Activated naive CD8-positive, alpha-beta T cell treated with anti-CD3 and anti-CD28 coated beads for 36 hours (primary cell): ENCODE measurements around the gene HCRTR1. TPM values are rescaled to one million over a fixed set of nuclear protein-coding genes. Genes with fewer than 3 reads are reported as not detected.
A peak's percentile ranks its signal among the peaks of the same experiment; 100 is the strongest.

ENCODE experiments used
- DNase-seq: peaks from one replicate; pipeline ENCODE4 v3.0.0; 2021
- H3K27ac Mint-ChIP-seq: one replicate; pipeline ENCODE4 v1.8.0; 2022; ENCODE audit warnings: mild to moderate bottlenecking, moderate library complexity, mixed read lengths
- H3K27me3 Mint-ChIP-seq: one replicate; pipeline ENCODE4 v1.8.0; 2022; ENCODE audit warnings: mild to moderate bottlenecking, mixed read lengths
- H3K36me3 Mint-ChIP-seq: one replicate; pipeline ENCODE4 v1.8.0; 2021; ENCODE audit warnings: mild to moderate bottlenecking, mixed read lengths
- H3K4me1 Mint-ChIP-seq: one replicate; pipeline ENCODE4 v1.8.0; 2021; ENCODE audit warnings: mixed read lengths
- H3K4me3 Mint-ChIP-seq: one replicate; pipeline ENCODE4 v1.8.0; 2022; ENCODE audit warnings: mild to moderate bottlenecking, moderate library complexity, mixed read lengths
- H3K9me3 Mint-ChIP-seq: one replicate; pipeline ENCODE4 v1.8.0; 2022; ENCODE audit warnings: mixed read lengths
- total RNA-seq, 2 experiments: library from RNA; stranded (reverse); gene quantifications; one replicate each; pipeline ENCODE4 v1.2.3, GENCODE V29; 2021

Gene HCRTR1
- not detected for total RNA-seq

DNA sequence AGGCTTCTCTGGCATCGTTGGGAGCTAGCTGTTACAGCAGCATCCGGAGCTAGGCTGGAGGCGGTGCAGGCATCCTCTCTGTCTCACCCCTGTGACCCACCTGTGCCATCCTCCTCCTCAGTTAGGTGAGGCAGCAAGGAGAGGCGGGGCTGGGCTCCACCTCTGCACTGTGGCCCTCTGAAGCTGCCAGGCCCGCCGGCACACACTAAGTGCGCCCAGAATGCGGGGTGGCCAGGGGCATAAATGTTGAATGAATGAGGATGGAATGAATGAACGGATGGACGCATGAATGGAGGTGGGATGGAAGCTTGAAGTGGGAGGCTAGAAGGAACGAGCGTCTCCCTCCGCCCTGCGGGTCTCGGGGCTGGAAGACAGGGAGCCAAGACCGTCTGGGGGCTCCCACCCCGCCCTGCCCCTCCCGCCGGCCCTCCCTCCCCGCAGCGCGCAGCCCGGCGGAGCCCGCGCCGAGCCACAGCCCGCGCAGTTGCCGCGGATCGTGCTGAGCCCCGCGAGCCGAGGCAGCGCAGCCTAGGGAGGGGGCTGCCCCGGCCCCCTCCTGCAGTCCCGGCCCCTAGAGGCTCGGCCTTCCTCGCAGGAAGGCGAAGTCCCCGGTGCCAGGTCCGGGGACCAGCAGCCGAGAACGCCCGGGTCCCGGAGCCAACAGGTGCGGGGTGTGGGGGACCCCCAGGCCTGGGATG, at the start of gene HCRTR1:
Gene HCRTR1, plus strand, starts transcription at position 472 of the 698 bp plus-strand sequence. CDS start 1,504 bp downstream, outside the sequence.
- peaks cover 2% of the 10 kb centered on the region for H3K4me1 Mint-ChIP-seq
- no peaks in the 10 kb centered on the region for H3K36me3 Mint-ChIP-seq
- peak within 1 kb of the TSS; percentile 62 for H3K4me3 Mint-ChIP-seq
- peaks cover 33% of the 10 kb centered on the region for H3K27me3 Mint-ChIP-seq
- no peak within 1 kb of the TSS for H3K27ac Mint-ChIP-seq
- H3K9me3 Mint-ChIP-seq = no peaks in the 10 kb centered on the region
- DNase-seq = no peak

DNA sequence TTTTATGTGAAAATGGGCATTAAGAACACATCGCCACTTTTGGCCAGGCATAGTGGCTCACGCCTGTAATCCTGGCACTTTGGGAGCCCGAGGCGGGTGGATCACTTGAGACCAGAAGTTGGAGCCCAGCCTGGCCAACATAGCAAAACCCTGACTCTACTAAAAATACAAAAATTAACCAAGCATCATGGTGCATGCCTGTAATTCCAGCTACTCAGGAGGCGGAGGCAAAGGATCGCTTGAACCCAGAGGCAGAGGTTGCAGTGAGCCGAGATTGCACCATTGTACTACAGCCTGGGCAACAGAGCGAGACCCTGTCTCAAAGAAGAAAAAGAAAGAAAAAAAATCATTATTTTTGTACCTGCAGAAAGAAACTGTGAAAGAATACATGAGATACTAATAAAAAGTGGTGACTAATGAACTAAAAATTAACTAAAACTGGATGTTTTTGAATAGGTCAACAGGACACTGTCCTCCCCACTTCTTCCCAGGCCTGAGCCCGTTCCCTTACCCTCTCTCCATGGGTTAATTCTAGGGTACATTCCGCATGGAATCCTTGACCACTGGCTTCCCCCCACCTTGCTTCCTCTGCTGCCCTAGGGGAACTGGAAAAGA, 49.4 kb upstream of the HCRTR1 start:
- Mint-ChIP-seq H3K4me1 (no peaks in the 10 kb centered on the region), H3K27ac (no peak overlapping the region), H3K36me3 (no peaks in the 10 kb centered on the region), H3K4me3 (no peak overlapping the region), H3K9me3 (no peaks in the 10 kb centered on the region), H3K27me3 (peaks cover 10% of the 10 kb centered on the region)
- DNase-seq = no peak

DNA sequence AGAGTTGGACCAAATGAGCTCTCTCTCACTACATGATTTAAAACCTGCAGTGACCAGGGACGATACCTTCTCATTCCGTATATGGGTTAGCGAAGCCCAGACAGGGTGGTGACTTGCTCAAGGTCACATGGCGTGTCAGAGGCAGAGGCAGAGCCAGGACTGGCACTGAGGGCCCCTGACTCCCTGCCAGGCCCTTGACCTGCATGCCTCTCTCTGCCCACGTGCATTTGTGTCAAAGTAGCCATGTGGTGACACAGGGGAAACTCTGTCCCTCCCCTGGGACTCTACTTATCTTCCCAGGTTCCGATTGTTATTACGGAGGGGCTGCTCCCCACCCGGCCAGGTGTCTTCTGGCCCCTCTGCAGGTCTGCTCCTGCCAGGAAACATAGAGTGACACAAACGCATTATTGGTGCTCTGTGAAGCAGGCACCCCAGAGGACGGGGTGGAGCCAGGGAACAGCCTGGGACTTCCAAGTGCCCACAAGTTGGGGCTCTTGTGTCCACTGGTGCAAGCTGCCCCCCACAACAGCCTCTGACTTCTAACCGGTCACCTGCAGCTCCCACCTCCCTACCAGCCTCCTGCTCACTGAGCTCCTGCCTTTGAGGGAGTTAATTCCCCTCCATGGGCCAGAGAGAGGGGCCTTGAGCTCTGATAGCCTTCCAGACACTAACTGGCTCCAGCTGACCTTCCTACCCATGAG, 48.4 kb upstream of the HCRTR1 start:
- Mint-ChIP-seq H3K27me3 (peaks cover 8% of the 10 kb centered on the region), H3K4me1 (no peaks in the 10 kb centered on the region), H3K4me3 (no peak overlapping the region), H3K9me3 (no peaks in the 10 kb centered on the region), H3K27ac (no peak overlapping the region), H3K36me3 (no peaks in the 10 kb centered on the region)
- DNase-seq = no peak

DNA sequence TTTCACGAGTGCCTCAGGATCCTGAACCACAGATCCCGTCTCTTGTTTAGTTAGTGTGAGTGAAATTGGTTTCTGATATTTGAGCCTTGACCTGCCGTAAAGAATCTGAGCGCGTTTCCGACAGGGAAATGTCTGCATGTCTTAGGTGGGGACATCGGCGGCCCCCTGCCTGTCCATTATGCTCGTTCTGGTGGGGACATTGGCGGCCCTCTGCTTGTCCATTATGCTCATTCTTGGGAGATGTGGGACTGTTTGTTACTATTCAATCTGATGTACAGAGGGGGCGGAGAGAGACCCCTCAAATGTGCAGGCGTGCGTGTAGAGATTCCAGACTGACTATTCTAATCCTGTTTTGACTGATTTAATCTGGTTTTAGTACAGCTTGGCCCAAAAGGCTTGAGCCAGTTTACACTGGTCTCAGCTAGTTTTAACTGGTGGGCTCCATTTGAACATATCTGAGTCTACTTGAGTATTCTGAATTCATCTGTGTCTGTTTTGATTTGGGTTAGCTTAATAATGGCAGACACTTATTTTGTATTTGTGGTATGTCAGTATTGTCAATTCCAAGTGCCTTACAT, 47.8 kb upstream of the HCRTR1 start:
- no peaks in the 10 kb centered on the region for H3K9me3 Mint-ChIP-seq

DNA sequence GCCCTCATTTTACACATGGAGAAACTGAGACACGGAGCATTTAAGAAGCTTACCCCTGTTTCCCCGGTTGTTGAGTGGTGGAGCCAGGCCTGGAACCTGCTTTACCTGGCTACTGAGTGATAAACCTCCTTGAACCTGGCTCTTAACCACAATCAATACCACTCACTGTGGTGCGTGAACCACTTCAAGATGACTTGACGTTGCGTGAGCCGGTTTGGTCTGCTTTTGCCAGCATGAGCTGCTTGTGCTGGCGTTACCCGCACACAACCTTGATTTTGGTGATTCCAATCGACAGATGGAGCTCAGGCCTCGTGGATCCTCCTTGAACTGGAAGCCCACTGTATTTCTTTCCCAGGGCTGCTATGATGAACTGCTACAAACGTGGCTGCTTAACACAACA, 47.3 kb upstream of the HCRTR1 start:
- DNase-seq = no peak
- no peaks in the 10 kb centered on the region for H3K9me3 Mint-ChIP-seq
- H3K27me3 Mint-ChIP-seq = no peaks in the 10 kb centered on the region
- no peak overlapping the region for H3K27ac Mint-ChIP-seq
- no peak overlapping the region for H3K4me3 Mint-ChIP-seq
- H3K36me3 Mint-ChIP-seq = no peaks in the 10 kb centered on the region
- no peaks in the 10 kb centered on the region for H3K4me1 Mint-ChIP-seq

More for the DNA sequence above, 47.8 kb upstream of the HCRTR1 start:
- H3K4me1 Mint-ChIP-seq = no peaks in the 10 kb centered on the region
- DNase-seq = no peak
- H3K36me3 Mint-ChIP-seq = no peaks in the 10 kb centered on the region
- peaks cover 1% of the 10 kb centered on the region for H3K27me3 Mint-ChIP-seq
- H3K4me3 Mint-ChIP-seq = no peak overlapping the region
- no peak overlapping the region for H3K27ac Mint-ChIP-seq

DNA sequence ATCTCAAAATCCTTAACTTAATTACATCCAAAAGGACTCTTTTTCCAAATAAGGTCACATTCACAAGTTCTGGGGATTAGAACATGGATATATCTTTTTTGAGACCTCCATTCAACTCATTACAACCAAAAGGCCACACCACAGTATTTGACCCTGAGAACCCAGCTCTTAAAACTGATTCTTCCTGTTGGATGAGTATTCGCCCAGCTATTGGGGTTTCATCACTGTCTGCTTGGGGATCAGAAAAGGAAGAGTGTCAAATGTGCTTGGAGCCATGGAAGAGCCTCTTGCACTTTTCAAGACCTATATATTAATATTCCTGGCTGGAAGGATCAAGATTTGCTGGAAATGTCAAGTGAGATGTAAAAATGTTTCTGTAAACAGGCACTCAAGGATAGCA, 46.6 kb upstream of the HCRTR1 start:
- DNase-seq = no peak
- H3K36me3 Mint-ChIP-seq = no peaks in the 10 kb centered on the region
- no peaks in the 10 kb centered on the region for H3K9me3 Mint-ChIP-seq
- H3K4me1 Mint-ChIP-seq = no peaks in the 10 kb centered on the region
- H3K27me3 Mint-ChIP-seq = peaks cover 2% of the 10 kb centered on the region
- H3K27ac Mint-ChIP-seq = no peak overlapping the region
- no peak overlapping the region for H3K4me3 Mint-ChIP-seq

DNA sequence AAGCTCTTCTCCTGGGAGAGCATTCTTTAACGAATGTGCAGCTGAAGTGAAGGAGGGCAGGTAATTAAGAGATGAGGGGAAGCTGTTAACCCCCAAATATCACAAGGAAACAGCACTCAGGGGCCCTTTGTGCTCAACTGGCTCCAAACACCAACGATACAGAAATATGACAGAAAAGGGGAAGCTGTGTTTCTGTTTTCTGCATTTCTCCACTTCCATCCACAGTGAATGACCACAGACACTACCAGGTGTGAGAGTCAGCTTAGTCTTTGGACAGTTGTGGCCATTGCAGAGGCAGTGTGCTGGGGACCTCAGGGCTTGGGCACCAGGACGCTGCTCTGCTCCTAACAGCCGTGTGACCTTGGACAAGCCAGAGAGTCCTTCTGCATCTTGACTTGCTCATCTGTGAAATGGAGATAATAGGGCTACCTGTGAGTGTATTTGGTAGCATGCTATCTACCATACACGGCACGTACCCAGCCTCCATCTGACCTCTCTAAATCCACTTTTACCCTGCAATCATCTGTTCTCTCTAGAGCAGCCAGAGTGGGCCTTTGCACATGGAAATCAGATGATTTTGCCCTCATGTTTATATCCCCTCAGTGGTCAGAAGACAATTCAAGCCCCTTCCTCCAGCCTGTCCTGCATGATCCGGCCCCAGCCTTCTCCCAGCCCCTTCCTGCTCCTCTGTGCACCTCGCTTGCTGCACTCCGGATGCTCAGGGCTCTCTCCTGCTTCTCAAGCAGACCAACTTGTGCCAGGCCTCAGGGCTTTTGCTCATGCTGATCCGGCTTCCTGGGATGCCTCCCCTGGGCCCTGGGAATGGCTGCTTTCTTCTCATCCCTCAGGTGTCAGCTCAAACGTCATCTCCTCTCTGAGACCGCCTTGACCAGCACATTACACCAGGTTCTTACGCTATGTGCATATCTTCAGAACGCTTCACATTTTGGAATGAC, 45.9 kb upstream of the HCRTR1 start:
- Mint-ChIP-seq H3K4me1 (peaks cover 1% of the 10 kb centered on the region), H3K9me3 (no peaks in the 10 kb centered on the region), H3K36me3 (no peaks in the 10 kb centered on the region), H3K27ac (no peak overlapping the region), H3K4me3 (no peak overlapping the region), H3K27me3 (peaks cover 10% of the 10 kb centered on the region)
- DNase-seq = no peak

DNA sequence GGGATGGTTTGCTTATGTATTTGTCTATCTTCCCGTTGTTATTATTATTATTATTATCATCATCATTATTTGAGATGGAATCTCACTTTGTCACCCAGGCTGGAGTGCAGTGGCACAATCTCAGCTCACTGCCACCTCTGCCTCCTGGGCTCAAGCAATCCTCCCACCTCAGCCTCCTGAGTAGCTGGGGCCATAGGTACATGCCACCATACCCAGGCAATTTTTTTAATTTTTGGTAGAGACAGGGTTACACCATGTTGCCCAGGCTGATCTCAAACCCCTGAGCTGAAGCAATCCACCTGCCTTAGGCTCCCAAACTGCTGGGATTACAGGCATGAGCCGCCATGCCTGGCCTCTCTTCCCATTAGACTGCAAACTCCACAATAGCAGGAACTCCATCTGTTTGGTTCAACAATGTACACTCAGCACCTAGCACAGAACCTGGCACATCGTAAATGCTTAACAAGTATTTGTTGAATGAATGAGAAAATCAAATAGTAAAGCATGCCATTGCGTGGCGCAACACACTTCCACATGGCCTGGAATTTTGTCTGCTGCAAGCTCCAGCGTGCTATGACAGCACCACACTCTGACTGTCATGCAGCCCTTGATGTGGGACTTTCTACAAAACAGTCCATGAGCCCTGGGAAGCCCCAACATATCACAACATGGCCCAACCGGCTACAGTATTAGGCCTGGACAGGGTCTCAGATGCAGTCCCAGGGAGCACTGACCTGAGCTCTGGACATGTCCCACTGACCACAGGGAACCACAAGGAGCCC, 45.0 kb upstream of the HCRTR1 start:
- no peak overlapping the region for H3K4me3 Mint-ChIP-seq
- DNase-seq = no peak
- H3K4me1 Mint-ChIP-seq = peaks cover 2% of the 10 kb centered on the region
- no peaks in the 10 kb centered on the region for H3K36me3 Mint-ChIP-seq
- peaks cover 11% of the 10 kb centered on the region for H3K27me3 Mint-ChIP-seq
- H3K27ac Mint-ChIP-seq = no peak overlapping the region
- H3K9me3 Mint-ChIP-seq = no peaks in the 10 kb centered on the region

DNA sequence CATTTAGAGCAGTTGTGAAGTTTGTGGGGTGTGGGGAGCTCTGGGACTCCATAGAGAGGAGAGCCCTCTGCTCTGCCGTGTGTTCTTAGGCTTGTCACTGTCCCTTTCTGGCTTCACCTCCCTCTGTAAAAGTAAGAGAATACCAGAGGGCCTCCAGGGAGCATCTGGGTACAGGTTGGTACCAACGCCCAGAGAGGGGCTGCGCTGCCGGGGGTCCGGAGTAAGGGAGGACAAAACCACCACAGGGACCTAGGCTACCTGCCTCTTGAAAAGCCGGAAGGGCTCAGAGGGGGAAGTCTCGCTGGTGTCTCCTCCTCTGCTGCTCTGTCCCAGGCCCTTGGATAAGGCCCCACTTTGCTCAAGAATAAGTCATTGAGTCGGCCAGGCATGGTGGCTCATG, 44.2 kb upstream of the HCRTR1 start:
- Mint-ChIP-seq H3K27me3 (peaks cover 11% of the 10 kb centered on the region), H3K27ac (no peak overlapping the region)

DNA sequence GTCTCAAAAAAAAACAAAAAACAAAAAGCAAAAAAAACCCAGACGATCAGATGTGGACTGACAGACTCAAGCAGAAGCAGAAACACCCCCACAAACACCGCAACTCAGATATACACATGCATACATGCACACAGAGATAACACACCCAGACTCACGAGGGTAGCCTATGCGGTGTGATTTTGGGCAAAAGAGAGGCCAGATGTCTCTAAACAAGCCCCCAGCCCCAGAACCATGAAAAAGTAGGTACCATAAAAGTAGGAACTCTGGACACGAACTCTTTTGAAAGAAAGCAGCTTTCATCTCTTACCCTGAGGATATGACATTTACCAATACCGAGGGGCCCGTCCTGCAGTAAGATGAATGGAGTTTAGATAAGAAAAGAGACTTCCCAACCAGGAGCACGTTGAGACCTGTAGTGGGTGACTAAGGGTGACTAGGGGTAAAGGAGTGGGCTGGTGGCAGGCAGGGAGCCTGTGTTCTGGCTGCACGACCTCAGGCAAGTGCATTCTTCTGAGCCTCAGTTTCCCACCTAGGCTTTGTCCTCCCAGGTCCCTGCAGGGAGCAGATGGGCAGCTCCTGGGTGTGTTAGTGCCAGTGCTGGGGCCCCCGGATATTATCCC, 42.6 kb upstream of the HCRTR1 start:
- no peak overlapping the region for H3K4me3 Mint-ChIP-seq
- no peak overlapping the region for H3K27ac Mint-ChIP-seq
- DNase-seq = no peak
- H3K36me3 Mint-ChIP-seq = no peaks in the 10 kb centered on the region
- peaks cover 11% of the 10 kb centered on the region for H3K27me3 Mint-ChIP-seq
- H3K4me1 Mint-ChIP-seq = peaks cover 2% of the 10 kb centered on the region
- H3K9me3 Mint-ChIP-seq = no peaks in the 10 kb centered on the region

More for the DNA sequence above, 44.2 kb upstream of the HCRTR1 start:
- H3K9me3 Mint-ChIP-seq = no peaks in the 10 kb centered on the region
- DNase-seq = no peak
- H3K4me1 Mint-ChIP-seq = peaks cover 2% of the 10 kb centered on the region
- no peaks in the 10 kb centered on the region for H3K36me3 Mint-ChIP-seq
- no peak overlapping the region for H3K4me3 Mint-ChIP-seq

DNA sequence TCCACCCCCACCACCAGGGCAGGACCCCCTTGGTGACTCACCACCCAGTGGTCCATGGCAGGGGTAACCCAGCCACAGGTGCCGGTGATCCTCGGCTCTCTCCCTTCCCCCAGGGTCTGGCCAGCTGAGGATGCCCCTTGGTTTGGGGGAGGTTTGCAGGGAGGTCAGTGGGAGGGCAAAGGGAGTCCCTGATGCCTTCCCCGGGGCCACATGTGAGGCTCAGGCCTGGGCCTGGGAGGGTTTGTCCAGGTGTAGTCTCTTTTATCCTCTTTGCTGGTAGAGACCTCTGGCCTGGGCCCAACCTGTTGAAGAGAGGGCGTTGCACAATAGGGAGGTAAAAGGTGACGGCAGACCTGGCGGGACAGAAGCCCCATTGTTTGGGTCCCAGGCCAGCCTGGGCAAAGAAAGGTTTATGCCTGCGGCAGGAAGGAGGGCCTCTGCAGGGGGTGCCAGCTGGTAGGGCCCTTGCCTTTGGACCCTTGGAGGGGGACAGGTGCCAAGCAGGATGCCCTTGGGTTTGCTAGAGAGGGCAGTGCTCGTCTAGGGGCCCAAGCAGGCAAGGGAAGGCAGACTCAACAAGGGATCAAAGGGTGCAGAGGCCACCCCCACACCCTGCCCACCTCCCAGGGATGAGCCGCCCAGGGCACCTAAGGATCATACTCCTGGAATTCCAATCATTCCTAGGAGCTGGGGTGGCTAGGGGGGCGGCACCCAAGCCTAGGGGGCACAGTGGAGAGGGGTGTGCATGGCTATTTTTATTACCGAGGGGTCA, 41.9 kb upstream of the HCRTR1 start:
- Mint-ChIP-seq H3K27ac (no peak overlapping the region), H3K36me3 (no peaks in the 10 kb centered on the region), H3K9me3 (no peaks in the 10 kb centered on the region), H3K27me3 (peaks cover 11% of the 10 kb centered on the region), H3K4me3 (no peak overlapping the region), H3K4me1 (peaks cover 2% of the 10 kb centered on the region)
- DNase-seq = no peak

DNA sequence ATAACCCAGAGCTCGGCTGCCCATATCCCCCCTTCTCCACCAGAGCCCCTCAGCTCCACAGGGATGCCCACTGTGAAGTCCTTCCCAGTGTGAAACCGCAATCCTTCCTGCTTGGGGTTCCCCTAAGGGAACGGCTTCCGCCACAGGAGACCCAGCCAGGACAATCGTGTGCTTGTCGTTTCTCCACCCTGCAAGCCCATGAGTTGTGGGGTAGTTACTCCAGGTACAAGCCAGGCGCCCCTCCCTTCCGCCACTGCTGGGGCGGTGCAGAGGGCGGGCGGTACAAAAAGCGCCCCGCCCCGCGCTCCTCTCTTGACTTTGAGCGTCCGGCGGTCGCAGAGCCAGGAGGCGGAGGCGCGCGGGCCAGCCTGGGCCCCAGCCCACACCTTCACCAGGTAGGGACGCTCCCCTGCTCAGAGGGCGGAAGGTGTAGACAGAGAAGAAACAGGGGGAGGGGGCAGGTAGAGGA, 41.3 kb upstream of the HCRTR1 start, which contains the start of gene TINAGL1:
Gene TINAGL1, plus strand, starts transcription at position 315 of the 469 bp plus-strand sequence. CDS start 634 bp downstream, outside the sequence.
- Mint-ChIP-seq H3K27ac (no peak within 1 kb of the TSS), H3K4me3 (no peak within 1 kb of the TSS), H3K36me3 (no peaks in the 10 kb centered on the region), H3K4me1 (peaks cover 2% of the 10 kb centered on the region), H3K9me3 (no peaks in the 10 kb centered on the region), H3K27me3 (peaks cover 11% of the 10 kb centered on the region)
- no peak for DNase-seq
